Activated T-cell treated with anti-CD3 and anti-CD28 coated beads for 24 hours (primary cell): ENCODE data around the gene SCIMP.
"Not testable (repeated sequence)": the region's sequence is repeated elsewhere in the genome, so short reads cannot be mapped to it uniquely, and the experiment has no call there.

Experiments used
- DNase-seq: peaks from one replicate; pipeline ENCODE4 v3.0.0-alpha.2; 2020; ENCODE audit warnings: low read depth

SCIMP gene

DNA sequence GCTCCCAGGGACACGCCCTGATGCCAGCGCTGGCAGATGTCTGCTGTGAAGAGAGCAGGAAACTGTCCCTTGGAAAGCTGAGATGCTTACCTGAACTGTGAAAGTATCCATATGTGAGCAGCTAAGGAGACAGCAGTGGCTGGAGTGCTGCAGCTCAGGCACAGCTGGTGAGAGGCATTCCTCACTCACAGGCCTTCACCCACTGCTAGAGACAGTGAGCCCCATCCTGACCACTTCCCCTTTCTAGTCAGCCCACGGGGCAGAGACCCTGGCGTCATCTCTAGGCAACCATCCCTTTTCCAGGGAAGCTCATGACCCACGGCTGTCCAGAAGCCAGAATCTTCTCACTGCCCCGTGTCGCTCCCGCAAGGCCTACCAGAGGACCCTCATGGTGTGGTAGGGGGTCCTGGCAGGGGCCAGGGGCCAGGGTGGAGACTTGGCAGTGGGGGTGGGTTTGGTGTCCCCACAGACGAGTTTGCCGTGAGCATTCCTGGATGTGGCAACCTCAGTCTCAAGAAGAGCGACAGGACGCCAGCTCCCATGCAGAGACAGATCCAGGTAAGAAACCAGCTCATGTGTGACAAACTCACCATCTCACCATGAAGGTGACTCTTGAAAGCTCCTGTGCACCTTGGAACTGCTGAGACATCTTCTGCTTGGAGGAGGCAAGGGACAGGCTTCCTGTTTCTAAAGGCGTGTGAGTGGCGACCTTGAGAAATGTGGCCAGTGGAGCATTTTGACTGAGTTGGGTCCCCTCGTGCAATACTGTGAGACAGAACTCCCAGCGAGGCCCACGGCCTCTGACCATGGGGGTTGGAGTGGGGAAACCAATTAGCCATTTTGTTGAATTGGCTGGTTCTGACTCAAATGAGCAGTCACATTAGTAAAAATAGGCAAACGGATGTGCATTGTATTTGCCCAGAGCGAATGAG is at the start of gene SCIMP:
Gene SCIMP, minus strand, starts transcription at position 216 of the 932 bp plus-strand sequence. Its CDS starts 105 bp downstream, at position 111.
- no peak for DNase-seq

DNA sequence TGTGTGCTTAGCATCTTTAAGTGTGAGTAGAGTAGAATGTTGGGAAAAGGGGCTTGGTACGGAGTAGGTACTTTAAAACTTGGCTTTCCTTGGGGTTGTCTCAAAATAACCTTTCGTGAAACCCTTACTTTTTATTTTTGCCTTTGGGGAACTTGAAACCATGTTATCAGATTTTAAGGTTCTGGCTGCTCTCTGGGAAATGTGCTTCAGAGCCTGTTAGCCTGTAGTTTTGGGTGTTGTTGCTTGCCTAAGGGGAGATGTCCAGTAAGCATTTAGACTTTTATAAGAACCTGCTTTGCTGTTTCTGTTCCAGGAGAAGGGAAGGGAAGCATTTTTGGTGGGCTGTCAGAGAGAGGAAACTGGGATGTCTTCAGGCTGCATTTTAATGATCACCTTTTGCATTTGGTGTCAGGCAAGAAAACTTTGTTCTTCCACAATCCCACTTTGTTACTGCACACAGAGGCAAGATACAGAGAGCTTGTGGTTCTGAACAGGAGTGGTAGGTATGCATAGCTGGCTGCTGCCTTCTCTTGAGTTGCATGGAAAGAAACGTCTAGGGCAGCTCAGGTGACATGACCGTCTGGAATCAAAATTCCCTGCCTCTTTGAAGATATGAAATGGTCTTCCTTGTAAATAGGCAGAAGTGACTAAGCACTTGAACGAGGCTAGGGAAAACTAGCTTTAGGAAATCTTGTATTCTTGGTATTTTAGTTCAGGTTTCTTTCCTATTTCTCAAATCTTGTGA is 49.1 kb upstream of the SCIMP start:
- DNase-seq = no peak

DNA sequence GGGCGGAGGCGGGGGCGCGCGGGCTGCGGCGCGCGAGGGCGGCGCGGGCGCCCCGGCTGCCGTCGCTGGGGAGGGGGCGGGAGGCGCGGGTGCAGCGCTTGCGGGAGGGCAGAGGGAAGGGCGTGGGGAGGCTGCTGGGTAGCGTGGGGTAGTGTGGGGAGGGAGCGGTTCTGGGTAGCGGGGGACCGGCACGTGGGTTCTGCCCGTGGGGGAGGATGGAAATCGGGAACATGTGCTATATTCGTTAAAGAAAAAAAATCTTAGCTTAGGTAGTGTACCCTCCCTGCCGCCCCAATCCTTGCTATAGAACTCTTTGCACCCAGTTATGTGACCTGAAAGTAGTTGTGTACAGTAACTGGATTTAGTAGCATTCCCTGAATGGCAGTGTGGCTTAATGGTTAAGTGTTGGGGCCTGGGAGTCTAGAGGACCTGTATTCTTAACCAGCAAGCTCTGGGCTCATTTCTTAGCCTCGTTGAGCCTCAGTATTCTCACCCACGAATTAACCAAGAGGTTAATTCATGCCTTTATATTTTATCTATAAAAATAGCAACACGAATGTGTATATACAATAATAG is 48.1 kb upstream of the SCIMP start:
- peak; percentile 32 for DNase-seq

DNA sequence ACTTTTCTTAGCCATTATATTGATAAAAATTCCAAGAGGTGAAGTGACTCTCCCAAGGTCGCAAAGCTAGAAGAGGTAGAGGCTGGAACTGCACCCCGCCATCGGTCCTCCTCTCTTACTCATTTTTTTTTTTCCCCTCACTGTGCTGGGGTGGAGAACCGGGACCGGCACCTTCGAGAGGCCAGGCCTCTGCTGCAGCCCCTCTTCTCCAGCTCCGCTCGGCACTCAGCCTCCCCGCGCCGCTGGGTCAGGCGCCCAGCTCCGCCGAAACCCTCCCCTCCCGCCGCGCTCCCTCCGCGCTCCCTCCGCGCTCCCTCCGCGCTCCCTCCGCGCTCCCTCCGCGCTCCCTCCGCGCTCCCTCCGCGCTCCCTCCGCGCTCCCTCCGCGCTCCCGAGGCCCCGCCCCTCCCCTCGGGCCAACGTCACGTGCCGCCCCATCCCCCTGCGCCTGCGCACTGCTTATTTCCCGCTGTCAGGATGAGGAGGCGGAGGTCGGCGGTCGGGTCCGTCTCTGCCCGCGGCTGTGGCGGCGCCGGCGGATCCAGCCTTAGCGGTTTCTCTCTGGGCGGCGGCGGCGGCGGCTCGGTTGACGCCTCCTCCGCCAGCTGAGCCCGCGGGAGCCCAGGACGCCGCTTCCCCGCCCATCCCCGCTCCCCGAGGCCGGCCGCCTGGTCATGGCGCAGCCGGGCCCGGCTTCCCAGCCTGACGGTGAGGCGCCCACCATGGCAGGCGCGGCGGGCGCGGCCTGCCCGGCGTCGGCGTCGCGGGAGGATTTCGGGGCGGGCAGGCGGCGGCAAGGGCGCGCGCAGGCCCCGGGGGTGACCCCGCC is 47.4 kb upstream of the SCIMP start, which contains the start of gene RABEP1:
Gene RABEP1, plus strand, starts transcription at position 471 of the 828 bp plus-strand sequence. Its CDS starts 203 bp downstream, at position 674.
- peak; percentile 89 for DNase-seq

DNA sequence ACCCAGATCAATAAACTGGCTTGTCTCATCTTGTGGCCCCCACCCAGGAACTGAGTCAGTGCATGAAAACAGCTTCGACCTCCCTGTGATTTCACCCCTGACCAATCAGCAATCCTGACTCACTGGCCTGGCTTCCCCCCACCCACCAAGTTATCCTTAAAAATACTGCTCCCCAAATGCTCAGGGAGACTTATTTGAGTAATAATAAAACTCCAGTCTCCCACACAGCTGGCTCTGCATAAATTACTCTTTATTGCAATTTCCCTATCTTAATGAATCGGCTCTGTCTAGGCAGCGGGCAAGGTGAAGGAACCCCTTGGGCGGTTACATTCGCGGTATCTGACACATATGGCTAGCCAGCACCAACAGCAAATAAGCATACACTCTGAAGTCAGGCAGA is 37.7 kb upstream of the SCIMP start:
- DNase-seq = peak; percentile 16

DNA sequence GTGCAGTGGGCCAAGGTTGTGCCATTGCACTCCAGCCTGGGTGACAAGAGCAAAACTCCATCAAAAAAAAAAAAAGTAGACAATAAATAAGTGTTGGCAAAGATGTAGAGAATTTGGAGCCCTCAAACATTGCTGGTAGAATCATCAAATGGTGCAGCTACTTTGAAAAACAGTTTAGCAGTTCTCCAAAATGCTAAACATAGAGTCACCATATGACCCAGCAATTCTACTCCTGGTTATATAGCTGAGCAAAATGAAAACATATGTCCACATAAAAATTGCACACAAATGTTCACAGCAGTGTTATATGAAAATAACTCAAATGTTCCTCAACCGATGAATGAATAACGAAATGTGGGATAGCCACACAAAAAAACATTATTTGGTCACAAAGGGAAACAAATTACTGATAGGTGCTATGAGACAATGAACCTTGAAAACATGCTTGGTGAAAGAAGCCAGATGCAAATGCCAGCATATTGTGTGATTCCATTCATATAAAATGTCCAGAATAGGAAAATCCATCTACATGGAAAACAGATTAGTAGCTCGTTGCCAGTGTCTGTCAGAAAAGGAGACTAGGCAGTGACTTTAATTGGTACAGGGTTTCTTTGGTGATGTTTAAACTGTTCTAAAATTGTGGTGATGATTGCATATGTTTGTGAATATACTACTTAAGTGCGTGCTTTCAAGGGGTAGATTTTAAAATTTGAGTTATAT is 34.7 kb upstream of the SCIMP start:
- DNase-seq = no peak

DNA sequence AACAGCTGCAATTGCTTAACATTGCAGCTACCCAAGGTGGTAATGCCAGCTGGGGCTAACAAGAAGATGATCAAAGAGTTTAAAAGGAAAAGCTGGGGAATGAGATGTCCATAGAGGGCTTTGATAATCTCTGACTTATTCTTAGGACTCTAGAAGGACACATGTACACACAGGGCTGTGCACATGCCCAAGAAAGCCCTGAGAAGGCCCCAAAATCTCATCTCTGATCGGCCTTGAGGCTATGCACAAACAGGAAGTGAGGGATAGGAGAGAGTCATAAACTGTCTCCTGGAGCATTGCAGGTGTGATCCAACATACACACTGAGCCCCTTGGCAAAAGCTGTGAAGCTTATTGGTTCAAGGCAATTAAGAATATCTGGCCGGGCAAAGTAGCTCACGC is 30.2 kb upstream of the SCIMP start:
- no peak for DNase-seq

DNA sequence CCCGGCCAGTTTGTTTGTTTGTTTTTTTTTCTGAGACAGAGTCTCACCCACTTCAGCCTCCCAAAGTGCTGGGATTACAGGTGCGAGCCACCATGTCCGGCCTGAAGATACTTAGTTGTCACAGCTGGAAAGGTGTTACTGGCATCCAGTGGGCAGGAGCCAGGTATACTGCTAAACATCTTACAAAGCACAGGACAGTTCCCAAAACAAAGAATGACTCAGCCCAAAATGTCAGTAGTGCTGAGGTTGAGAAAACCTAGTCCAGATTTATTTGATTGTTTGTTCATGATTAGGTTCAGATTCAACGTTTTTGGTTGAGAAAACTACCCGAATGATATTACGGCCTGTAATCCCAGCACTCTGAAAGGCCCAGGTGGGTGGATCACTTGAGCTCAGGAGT is 28.8 kb upstream of the SCIMP start:
- DNase-seq = no peak

DNA sequence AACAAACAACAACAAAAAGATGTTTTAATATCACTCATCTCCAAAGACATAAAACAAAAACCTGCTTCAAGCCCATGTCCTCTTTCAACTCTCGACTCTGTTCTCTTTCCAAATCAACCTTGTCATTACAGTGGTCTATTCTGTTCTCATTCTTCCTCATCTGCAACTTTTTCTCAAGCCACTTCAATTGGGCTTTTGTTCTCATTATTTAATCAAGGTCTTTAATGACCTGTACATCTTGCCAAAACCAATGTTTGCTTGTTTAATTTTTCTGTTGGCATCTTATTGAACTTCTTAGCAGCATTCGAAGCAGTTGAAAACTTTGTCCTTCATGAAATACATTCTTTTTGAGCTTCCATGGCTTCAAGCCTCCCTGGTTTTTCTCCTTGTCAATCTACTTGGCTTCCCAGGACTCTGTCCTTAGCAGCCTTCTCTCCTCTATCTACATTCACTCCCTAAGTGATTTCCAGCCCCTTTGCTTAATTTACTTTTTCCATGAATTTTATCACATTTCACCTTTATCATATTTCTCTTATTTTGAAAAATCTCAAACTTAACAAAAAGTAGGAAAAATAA is 27.8 kb upstream of the SCIMP start:
- no peak for DNase-seq

DNA sequence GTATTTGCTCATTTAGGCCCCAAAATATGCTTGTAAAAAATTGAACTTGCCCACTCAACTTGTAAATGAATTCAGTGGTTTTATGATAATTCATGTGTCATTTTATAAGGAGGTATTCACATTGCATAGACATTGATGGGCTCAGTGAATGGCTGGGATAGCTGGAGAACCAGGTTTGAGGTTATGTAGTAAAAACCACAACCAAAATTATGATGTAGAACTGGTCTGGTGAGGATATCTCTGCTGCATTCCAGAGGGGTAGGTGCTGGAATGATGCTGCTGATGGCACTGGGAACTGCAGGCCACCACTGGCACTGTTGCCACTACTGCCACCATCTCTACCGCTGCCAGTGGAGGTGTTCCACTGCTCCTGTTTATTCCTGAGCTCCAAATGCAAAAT is 25.9 kb upstream of the SCIMP start:
- no peak for DNase-seq

DNA sequence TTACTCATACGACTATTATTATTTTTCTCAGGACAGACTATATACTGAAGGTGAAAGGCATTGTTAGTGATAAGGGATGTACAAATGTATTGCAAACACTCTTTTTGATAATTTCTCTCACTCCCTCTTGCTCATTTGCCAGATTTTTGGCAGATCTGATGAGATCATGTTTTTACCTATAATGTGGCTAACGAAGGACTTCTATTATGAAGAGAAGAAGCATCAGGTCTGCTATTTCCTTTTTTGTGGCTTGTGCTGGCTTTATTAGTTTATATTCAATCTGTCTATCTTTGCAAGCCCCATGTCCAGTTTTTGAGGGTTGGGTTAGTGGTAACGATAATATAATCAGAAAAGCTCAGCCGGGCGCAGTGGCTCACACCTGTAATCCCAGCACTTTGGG is 22.5 kb upstream of the SCIMP start:
- DNase-seq = no peak

DNA sequence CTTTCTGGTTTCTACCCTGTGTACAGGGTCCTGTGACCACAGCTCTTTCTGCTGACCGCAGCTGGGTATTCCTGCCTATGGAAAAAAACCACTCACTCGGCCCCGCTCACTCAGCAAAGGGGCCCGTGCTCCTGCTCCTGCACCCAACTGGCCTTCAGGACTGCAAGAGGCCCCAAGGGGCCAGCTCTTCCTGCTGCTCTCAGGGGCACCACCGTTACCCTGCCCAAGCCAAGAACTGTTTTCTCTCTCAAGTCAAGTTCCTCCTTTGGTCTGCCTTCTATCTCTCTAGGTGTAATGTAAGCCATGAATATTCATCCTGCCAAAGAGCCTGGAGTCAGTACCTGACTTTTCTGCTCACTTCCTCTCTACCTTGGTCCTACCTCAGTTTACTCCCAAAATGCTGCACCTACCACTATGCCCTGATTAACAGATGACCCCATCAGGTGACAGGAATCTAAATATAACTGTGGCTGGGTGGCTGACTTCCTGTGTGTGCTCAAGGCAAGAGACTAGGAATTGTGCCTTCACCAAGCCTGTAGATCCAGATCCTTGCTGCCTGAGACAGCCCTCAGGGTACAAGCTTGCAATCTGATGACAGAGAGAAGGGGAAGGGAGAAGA is 20.4 kb upstream of the SCIMP start:
- no peak for DNase-seq

DNA sequence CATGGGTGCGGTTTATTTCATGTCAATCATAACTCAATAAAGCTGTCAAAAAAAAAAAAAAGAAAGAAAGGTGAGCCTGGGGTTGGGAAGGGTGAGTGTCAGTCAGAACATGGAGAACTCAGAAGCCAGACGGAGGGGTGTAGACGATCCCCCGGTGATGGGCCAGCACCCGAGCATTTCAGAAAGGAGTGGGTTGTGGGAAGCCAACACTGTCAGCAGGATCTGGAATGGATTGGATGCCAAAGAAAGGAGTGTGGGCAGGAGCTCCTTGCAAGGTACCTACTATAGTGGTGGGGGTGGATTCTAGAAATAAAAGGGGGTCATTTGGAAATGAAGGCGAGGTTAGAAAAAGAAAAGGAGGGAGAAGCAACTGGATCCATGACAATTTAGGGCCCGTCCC is 19.8 kb upstream of the SCIMP start:
- no peak for DNase-seq

DNA sequence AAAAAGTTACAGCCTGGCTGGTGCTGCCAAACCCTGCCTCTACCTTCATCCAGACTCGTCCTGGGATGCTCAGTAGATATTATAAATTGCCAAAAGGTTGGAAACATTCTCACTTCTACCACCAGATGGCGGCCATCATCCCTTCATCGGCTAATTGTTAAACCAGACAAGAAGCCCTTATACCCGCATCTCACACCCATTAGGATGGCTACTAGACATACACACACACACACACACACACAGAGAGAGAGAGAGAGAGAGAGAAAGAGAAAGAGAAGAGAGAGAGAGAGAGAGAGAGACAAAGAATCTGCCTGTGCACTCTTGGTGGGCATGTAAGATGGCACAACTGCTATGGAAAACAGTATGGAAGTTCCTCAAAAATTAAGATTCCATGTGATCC is 15.0 kb upstream of the SCIMP start:
- peak; percentile 57 for DNase-seq

DNA sequence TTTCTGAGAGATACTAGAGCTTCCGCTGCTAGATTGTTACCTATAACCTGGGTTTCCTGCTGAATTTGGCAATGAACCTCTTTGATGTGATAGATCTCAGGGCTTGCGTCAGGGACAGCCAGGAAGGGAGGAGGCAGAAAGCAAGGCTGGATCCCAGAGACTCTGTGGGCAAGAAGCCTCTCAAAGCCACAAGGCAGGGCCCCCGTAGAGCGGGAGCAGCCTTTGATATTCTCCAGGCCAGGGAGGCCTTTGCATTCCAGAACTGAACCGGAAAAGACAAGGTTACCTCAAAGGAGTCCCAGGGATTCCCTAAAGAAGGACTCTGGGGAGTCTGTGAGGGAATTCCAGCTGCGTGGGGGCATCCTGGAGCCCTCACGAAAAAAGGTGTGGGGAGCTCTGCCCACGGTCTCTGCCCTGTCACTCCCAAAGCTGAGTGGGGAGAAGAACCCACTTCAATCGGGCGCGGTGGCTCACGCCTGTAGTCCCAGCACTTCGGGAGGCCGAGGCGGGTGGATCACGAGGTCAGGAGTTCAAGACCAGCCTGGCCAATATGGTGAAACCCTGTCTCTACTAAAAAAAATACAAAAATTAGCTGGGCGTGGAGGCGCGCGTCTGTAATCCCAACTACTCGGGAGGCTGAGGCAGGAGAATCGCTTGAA is 14.3 kb upstream of the SCIMP start:
- DNase-seq = no peak

DNA sequence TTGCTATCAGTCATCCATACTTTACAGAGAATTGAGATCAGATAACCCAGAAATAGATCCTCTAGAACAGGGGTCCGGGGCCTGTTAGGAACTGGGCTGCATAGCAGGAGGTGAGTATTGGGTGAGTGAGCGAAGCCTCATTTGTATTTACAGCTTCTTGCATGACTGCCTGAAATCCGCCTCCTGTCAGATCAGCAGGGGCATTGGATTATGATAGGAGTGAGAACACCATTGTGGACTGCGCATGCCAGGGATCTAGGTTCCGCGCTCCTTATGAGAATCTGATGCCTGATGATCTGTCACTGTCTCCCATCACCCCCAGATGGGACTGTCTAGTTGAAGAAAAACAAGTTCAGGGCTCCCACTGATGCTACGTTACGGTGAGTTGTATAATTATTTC is 13.0 kb upstream of the SCIMP start:
- DNase-seq = no peak

DNA sequence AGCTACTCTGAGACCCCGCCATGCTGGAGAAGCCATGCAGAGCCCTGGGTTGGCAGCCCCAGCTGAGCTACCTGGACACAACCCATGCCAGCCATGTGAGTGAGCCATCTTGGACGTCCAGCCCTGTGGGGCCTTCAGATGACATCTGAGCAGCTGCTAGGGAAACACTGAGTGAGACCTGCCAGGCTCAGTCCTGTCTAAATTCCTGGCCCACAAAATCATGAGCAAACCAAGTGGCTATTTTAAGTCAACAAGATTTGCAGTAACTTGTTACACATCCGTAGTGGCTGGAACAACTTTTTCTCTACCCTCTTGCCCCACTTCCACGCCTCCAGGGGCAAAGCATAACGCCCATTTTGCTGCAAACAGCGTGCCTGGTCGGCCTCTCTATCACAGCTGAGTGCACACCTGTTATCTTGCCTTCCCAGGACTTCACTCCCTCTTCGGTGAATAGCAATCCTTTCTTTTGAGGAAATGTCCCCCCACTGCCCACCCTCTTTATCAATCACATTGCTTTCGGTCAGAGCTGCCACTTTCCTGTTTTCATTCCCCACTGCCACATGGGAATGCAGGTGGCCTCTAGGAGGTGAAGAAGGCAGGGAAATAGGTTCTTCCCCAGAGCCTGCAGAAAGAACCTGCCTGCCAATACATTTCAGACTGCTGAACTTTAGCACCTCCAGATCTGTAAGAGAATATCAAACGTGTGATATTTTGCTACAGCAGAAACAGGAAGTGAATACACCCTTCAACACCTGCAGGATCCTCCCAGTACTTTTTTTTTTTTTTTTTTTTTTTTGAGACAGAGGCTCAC is 7.4 kb upstream of the SCIMP start:
- no peak for DNase-seq

DNA sequence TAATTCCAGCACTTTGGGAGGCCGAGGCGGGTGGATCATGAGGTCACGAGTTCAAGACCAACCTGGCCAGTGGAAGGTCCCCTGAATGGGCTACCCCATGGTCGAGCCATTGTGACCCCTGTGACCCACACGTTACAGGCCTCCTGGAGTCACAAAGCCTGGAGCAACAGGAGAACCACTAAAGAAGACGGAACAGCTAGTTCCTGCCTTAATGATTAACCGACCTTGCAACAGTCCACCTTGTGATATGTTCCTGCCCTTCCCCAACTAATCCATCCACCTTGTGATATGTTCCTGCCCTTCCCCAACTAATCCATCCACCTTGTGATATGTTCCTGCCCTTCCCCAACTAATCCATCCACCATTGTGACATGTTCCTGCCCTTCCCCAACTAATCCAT is 5.1 kb upstream of the SCIMP start:
- not testable (repeated sequence) for DNase-seq

DNA sequence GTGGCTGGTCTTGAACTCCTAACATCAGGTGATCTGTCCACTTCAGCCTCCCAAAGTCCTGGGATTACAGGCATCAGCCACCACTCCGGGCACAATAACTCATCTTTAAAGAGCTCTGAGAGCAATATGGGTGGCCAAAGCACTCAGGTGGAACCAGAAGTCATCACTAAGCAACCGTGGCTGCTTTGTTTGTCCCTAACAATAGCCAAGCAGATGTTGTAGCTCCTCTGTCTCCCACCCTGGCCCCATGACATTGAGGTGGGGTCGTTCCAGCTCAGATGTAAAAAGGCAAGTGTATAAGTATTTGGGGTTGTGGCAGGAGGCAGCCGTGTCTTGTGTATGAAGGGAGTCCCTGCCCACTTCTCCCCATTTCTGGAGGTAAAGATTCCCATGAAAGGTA is 3.7 kb upstream of the SCIMP start:
- no peak for DNase-seq
